GM19025 (cell line): ENCODE results near the gene CRY1.
"Not testable (repeated sequence)": the region's sequence is repeated elsewhere in the genome, so short reads cannot be mapped to it uniquely, and the experiment has no call there.

ENCODE experiments used
- ATAC-seq: cut with Tn5 transposase; IDR thresholded peaks from one replicate; pipeline ENCODE4 v1.9.1; 2021; ENCODE audit warnings: mild to moderate bottlenecking, low read depth, moderate library complexity; ENCODE audit not compliant: unreplicated experiment

CRY1 gene

DNA sequence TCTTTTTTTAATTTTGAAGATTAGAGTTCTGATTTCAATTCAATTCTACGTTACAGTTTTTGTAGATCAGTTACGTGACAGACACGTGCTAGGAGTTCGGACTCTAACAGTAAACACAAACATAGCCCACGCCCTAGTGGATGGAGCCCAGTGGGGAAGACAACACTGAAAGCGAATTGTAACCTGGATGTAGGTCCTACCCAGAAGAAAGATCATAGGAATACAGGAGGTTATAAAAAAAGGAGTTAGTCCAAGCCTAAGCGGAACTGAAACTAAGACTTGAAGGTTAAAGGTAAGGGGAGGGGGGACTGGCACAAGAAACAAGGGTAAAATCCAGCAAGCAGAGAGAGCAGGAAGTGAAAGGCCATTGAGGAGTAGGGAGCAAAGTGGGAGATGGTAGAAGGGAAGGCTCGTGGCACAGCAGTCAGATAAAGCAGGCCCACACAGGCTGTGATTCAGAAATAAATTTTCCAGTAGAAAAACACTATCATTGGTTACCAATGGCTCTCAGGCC lies 15.7 kb upstream of the CRY1 start:
- no peak for ATAC-seq

DNA sequence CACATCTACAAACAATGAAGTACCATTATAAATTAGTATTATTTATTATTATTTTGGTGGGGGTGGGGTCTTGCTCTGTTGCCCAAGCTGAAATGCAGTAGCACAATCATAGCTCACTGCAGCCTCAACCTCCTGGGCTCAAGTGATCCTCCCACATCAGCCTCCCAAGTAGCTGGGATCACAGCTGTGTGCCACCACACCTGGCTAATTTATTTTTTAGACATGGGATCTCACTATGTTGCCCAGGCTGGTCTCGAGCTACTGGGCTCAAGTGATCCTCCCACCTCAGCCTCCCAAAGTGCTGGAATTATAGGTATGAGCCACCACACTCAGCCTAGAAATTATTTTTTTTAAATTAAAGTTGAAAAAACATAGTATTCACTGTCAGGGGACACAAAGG lies 15.0 kb upstream of the CRY1 start:
- not testable (repeated sequence) for ATAC-seq

GRCh38 chr12:107107381-107107780 lies 14.0 kb upstream of the CRY1 start:
- ATAC-seq = no peak

DNA sequence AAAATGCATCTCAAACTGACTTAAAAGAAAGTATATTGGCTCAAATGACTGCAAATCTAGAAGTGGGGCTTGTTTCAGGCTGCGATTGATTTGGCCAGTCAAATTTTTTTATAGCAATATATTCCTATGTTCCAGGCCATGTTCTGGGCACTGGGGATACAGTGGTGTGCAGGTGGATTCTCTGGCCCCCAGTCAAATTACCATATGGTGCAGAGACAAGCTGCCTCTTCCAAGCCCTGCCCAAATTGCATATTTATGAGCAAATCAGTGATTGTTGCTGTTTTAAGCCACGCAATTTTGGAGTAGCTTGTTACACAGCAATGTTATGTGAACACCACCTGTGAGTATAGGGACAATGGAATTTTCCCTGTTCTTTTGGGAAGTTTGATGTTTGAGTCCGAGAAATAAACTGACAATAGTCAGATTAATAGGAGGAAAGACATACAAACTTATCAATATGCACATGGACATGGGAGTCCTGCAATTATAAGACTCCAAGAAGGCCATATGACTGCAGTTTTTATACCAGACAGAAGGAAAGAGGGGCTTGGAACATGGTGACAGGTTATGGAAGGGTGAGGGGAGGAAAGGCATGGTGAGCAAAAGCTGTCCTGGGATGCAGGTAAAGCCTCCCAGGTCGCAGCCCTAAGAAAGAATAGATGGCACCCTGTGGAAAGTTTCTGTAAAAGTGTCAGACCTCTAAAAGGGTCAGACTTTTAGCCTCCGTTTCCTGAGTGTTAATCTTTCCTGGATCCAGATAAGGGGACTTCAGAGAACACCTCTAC lies 13.1 kb upstream of the CRY1 start:
- ATAC-seq = no peak

- ATAC-seq = no peak
Measured at GRCh38 chr12:107105410-107105703, 12.0 kb upstream of the CRY1 start.

DNA sequence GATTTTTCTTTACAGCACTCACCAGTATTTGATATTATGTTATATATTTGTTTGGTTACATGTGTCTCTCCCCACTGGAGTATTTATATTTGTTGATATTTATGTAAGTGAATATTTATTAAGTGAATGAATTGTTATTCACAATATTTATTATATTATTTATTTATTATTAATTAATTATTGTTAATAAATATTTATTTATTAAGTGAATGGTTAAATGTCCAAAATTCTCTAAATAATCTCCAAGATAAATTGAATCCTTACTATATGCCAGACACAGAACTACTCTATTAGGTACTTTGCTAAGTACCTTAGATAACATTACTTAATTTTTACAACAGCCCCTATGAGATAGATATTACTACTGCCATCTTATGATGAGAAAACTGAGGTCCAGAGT lies 10.2 kb upstream of the CRY1 start:
- no peak for ATAC-seq

GRCh38 chr12:107103097-107103496 lies 9.7 kb upstream of the CRY1 start:
- no peak for ATAC-seq

DNA sequence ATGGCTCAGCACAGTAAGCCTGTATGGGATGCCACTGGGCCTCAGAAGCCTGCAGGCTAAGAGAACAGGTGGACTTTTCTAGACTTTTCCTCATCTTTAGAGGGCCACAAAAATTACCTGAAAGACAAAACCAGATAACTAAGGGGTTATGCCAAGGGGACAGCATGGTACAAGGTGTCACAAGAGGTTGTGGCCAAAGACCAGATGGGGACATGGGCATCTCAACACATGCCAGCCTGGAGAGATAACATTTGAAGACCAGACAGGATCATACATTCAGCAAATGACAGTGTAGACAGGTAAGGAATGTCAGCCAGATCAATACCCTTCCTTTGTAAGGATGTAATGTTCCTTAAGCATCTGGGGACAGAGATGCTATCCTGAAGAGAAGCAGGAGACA lies 8.9 kb upstream of the CRY1 start:
- ATAC-seq = no peak

GRCh38 chr12:107101651-107102050 lies 8.3 kb upstream of the CRY1 start:
- no peak for ATAC-seq

DNA sequence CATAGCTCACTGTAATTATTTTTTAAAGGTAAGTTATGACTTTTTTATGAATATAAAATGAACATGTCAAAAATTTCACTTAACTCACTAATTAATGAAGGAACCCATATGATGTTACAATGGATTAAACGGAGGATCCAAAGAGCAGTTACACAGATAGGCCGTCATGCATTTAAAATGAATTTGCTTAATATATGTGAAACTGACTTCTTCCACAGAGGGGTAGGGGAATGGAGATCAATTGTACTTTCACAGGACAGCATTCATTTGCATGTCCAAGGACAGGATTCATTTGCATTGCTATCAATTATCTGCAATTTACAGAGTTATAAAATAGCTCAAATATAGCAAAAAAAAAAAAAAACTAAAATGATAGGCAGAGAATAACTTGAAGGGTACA lies 6.6 kb upstream of the CRY1 start:
- ATAC-seq = no peak

DNA sequence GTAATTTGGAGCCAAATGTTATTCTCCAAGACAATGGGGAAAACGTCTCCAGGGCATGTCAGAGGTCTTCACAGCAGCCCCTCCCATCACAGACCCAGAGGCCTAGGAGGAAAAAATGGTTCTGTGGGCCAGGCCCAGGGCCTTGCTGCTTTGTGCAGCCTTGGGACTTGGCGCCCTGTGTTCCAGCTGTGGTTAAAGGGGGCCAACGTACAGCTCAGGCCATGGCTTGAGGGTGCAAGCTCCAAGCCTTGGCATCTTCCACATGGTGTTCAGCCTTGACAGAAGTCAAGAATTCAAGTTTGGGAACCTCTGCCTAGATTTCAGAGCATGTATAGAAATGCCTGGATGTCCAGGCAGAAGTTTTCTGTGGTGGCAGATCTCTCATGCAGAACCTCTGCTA lies 3.2 kb upstream of the CRY1 start:
- ATAC-seq = no peak

DNA sequence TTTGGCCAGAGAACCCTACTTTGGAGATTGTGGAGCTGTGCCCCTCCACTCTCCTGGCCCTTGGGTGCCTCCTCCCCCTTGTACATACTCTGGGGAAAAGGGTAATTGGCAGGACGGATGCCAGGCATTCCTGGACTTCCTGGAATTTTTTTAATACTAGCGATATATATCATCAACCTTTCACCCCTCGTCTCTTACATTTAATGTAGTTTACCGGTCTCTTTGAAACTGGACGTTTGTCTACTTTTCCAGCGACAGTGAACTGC lies 767 bp upstream of the CRY1 start:
- no peak for ATAC-seq

GRCh38 chr12:107092669-107093416 lies 506 bp downstream of the CRY1 start:
- peak; percentile 27 for ATAC-seq

DNA sequence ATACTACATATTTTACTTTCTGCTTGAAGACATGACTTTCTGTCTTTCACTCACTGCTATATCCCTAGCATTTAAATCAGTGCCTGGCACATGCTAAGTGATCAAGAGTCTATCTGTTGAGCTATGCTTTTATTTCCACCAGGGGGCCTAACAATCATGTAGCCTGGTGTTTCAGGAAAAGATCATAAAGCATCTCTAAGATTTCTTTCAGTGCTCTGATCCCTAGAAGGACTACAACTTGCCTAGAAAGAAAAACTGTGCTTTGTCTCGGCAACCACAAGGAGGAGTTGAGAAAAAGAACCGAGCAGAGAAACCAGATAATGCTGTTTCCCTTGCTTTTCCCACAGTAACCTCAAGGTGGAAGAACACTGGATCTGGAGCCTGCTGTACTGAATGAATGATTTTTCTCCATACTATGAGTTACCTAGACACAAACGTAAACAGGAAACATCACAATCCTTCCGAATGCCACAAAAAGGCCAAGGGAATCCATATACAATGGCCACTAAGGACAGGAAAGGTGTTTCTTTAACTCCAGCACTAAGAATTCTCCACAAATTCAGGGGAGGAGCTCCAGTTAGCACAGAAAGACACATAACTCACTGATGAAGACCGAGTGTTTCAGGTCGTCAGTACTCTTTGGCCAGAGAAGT lies 1.2 kb downstream of the CRY1 start:
- ATAC-seq = no peak

DNA sequence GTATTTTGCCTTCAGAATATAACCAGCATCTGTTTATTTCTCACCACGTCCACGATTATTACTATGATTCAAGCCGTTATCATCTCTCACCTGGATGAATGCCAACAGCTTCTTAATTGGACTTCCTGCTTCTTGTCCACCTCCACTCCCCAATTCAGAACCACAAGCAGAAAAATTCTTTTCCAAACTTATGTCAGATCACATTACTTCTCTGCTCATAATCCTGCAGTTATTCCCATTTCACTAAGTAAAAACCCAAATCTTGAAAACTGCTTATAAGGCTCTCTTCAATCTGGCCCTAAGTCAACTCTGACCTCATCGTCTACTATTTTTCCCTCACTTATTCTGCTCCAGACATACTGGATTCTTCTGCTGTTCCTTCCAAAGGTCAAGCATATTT lies 2.0 kb downstream of the CRY1 start:
- no peak for ATAC-seq

DNA sequence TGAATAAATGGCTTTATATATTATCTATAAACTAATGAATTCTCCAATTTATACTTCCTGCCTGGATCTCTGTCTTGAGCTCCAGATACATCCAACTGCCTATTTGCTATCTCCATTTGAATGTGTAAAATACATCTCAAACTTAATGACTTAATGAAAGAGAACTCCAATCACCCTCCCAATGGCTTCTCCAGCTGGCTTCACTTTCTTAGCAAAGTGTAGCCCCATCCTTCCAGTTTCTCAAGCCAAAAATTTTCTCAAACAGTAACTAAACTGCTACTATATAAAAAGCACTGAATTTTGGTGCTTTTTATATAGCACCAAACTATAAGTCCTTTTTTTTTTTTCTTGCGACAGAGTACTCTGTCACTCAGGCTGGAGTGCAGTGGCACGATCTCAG lies 2.6 kb downstream of the CRY1 start:
- no peak for ATAC-seq

DNA sequence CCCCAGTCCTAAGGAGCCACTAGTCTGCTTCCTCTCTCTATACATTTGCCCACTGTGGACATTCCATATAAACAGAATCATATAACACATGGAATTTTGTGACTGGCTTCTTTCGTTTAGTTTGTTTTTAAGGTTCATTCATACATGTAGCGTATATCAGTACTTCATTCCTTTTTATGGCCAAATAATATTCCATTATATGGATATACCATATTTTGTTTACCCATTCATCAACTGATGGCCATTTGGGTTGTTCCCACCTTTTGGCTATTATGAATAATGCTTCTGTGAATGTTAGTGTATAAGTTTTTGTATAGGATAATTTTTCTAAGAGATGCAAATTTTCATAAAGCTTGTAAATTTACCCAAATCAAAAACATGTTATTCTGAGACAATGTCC lies 4.4 kb downstream of the CRY1 start:
- no peak for ATAC-seq

DNA sequence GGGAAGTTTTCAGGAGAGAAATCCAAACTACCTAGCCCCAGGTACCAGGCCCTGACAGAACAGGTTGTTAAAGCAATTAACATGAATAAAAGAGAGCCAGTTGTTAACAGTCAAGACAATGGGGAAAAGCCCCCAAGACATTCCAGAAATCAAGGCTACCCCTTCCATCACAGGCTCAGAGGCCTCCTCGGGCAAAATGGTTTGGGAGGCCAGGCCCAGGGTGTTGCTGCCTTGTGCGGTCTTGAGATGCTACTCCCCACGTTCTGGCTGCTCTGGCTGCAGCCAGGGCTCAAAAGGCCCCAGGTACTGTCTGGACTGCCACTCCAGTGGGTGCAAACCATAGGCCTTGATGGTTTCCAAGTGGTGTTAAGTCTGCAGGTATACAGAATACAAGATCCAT lies 7.0 kb downstream of the CRY1 start:
- ATAC-seq = no peak

DNA sequence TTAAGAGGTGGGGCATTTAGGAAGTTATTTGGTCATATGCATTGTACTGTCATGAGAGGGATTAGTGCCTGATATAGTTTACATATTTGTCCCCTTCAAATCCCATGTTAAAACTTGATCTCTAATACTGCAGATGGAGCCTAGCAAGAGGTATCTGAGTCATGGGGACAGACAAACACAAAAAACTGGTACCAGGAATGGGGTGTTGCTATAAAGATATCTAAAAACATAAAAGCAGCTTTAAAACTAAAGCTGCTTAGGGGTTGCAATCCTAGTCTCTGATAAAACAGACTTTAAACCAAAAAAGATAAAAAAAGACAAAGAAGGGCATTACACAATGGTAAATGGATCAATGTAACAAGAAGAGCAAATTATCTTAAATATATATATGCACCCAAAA lies 11.6 kb downstream of the CRY1 start:
- no peak for ATAC-seq

DNA sequence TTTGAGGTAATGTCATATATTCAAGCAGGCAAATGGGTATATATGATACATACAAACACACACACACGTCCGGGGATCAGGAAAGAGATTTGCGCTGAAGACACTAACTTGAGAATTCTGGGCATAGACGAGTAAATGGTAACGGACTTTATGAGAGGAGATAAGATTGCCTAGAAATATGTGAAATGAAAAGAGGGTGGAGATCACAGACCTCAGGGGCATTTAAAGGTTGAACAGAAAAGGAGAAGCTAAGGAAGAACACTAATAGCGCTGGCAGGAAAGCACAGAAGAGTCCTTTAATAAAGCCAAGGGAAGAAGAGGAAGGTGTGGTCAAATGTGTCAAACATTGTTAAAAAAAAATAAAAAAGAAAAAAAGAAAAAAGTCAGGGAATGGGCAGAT lies 13.1 kb downstream of the CRY1 start:
- no peak for ATAC-seq

DNA sequence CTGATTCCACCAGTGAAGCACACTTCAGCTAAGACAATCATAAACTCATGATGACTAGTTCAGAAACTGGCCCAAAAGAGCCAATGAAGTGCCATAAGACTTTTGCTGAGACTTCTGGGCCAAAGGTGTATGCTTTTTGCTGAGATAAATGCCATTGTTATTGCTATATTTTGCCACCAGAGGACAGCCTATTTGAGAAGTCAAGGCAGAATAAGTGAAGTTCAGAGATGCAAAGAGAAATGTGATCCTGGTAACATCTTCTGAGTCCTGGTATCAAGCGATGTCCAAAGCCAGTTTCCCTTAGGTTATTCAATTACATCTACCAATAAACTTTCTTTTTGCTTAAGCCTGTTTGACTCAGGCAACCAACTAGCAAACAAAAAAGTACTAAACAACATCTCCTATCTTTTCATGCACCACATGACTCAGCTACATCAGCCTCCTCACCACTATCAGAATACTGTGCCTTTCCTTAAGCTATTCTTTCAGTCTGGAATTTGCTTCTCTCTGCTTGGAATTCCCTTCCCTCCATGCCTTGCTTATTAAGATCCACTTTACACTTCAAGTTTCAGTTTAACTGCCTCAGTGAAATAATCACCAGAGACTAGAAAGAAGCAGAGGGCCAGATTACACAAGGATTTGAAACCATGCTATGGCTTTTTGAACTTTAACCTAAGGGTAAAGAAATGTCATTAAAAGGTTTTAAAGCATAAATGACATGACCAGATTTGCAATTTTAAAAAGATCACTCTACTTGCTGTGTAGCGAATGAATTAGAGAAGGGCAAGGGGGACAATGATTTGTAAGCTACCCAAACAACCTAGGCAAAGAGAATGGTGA lies 14.0 kb downstream of the CRY1 start:
- ATAC-seq = no peak
